ENCODE data around the gene MORC2.

The MORC2 gene

DNA sequence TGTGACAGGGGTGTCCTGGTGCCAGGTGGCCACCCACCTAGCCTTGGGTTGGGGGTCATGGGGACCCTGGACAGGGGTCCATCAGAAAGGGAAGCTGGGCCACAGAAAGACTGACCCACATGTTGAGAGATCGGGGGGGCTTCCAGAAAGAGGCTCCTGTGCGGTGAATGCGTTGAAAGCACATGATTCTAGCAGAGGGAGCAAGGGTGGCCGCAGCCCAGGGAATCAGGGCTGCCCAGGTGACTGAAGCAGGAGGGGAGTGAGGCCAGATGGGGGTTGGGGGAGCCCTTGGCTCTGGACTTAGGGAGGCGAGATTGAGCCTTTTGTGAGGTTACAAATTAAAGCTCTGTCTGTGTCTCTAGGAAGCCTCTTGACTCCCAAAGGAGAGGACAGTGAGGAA, 80.7 kb downstream of the MORC2 start:
- TF ChIP-seq EZH2 (IDR thresholded peaks at IDR 0.05; ENCODE audit: borderline replicate concordance, low read depth, low read length, severe bottlenecking) = no peak
- no peak for TF ChIP-seq CTCF (IDR thresholded peaks at IDR 0.05; ENCODE audit: borderline replicate concordance, extremely low read depth, low read length, poor library complexity, severe bottlenecking)
- ATAC-seq (ENCODE audit: insufficient read depth, low read depth) (no peak), DNase-seq (no peak)
- Histone ChIP-seq H2AFZ (ENCODE audit: low read depth, low read length) (no peak overlapping the region), H3K27ac (ENCODE audit: low read length) (no peak overlapping the region), H3K4me3 (ENCODE audit: low read depth in 1 of 2, low read length in 2 of 2) (no peak overlapping the region), H3K79me2 (ENCODE audit: insufficient read depth, low read length) (no peaks in the 10 kb centered on the region), H4K20me1 (ENCODE audit: insufficient read depth, low read length) (peaks cover 5% of the 10 kb centered on the region; the same call in 1 of the 2 replicates), H3K9me3 (ENCODE audit: insufficient read depth, low read length, severe bottlenecking) (no peaks in the 10 kb centered on the region), H3K4me2 (ENCODE audit: insufficient read depth, low read length) (no peak overlapping the region), H3K27me3 (ENCODE audit: insufficient read depth, low read length, poor library complexity) (no peaks in the 10 kb centered on the region), H3K9ac (ENCODE audit: low read depth, low read length) (no peak overlapping the region), H3K4me1 (ENCODE audit: insufficient read depth, low read length) (no peaks in the 10 kb centered on the region), H3K36me3 (ENCODE audit: insufficient read depth, low read length) (no peaks in the 10 kb centered on the region)

GRCh38 chr22:30887453-30887852, 81.1 kb downstream of the MORC2 start:
- DNase-seq = no peak
- Histone ChIP-seq H3K4me2 (ENCODE audit: insufficient read depth, low read length) (no peak overlapping the region), H3K27me3 (ENCODE audit: insufficient read depth, low read length, poor library complexity) (no peaks in the 10 kb centered on the region)

GRCh38 chr22:30885591-30885990, 83.0 kb downstream of the MORC2 start:
- TF ChIP-seq CTCF (IDR thresholded peaks at IDR 0.05; ENCODE audit: borderline replicate concordance, extremely low read depth, low read length, poor library complexity, severe bottlenecking) = no peak
- no peak for TF ChIP-seq EZH2 (IDR thresholded peaks at IDR 0.05; ENCODE audit: borderline replicate concordance, low read depth, low read length, severe bottlenecking)
- no peak overlapping the region for H3K27ac ChIP-seq (ENCODE audit: low read length)
- H4K20me1 ChIP-seq (ENCODE audit: insufficient read depth, low read length) = 0 out of 2 replicates have a peak, but pooled peaks cover 3% of the 10 kb centered on the region
- no peaks in the 10 kb centered on the region for H3K79me2 ChIP-seq (ENCODE audit: insufficient read depth, low read length)
- no peak overlapping the region for H2AFZ ChIP-seq (ENCODE audit: low read depth, low read length)
- no peaks in the 10 kb centered on the region for H3K36me3 ChIP-seq (ENCODE audit: insufficient read depth, low read length)
- DNase-seq = no peak
- no peak for ATAC-seq (ENCODE audit: insufficient read depth, low read depth)
- no peaks in the 10 kb centered on the region for H3K27me3 ChIP-seq (ENCODE audit: insufficient read depth, low read length, poor library complexity)
- H3K9me3 ChIP-seq (ENCODE audit: insufficient read depth, low read length, severe bottlenecking) = no peaks in the 10 kb centered on the region
- H3K4me1 ChIP-seq (ENCODE audit: insufficient read depth, low read length) = no peaks in the 10 kb centered on the region
- H3K4me3 ChIP-seq (ENCODE audit: low read depth in 1 of 2, low read length in 2 of 2) = no peak overlapping the region
- no peak overlapping the region for H3K4me2 ChIP-seq (ENCODE audit: insufficient read depth, low read length)
- no peak overlapping the region for H3K9ac ChIP-seq (ENCODE audit: low read depth, low read length)

More at GRCh38 chr22:30887453-30887852, 81.1 kb downstream of the MORC2 start:
- TF ChIP-seq CTCF (IDR thresholded peaks at IDR 0.05; ENCODE audit: borderline replicate concordance, extremely low read depth, low read length, poor library complexity, severe bottlenecking) (no peak), EZH2 (IDR thresholded peaks at IDR 0.05; ENCODE audit: borderline replicate concordance, low read depth, low read length, severe bottlenecking) (no peak)
- Histone ChIP-seq H4K20me1 (ENCODE audit: insufficient read depth, low read length) (peaks cover 5% of the 10 kb centered on the region; the same call in 1 of the 2 replicates), H3K4me3 (ENCODE audit: low read depth in 1 of 2, low read length in 2 of 2) (no peak overlapping the region), H3K36me3 (ENCODE audit: insufficient read depth, low read length) (no peaks in the 10 kb centered on the region), H3K27ac (ENCODE audit: low read length) (no peak overlapping the region), H3K9ac (ENCODE audit: low read depth, low read length) (no peak overlapping the region), H3K79me2 (ENCODE audit: insufficient read depth, low read length) (no peaks in the 10 kb centered on the region), H2AFZ (ENCODE audit: low read depth, low read length) (no peak overlapping the region), H3K4me1 (ENCODE audit: insufficient read depth, low read length) (no peaks in the 10 kb centered on the region), H3K9me3 (ENCODE audit: insufficient read depth, low read length, severe bottlenecking) (no peaks in the 10 kb centered on the region)
- ATAC-seq (ENCODE audit: insufficient read depth, low read depth) = no peak

GRCh38 chr22:30885001-30885366, 83.6 kb downstream of the MORC2 start:
- no peak overlapping the region for H3K9ac ChIP-seq (ENCODE audit: low read depth, low read length)
- H3K27ac ChIP-seq (ENCODE audit: low read length) = no peak overlapping the region
- H3K9me3 ChIP-seq (ENCODE audit: insufficient read depth, low read length, severe bottlenecking) = no peaks in the 10 kb centered on the region
- no peaks in the 10 kb centered on the region for H3K27me3 ChIP-seq (ENCODE audit: insufficient read depth, low read length, poor library complexity)
- no peak for TF ChIP-seq CTCF (IDR thresholded peaks at IDR 0.05; ENCODE audit: borderline replicate concordance, extremely low read depth, low read length, poor library complexity, severe bottlenecking)
- no peak for ATAC-seq (ENCODE audit: insufficient read depth, low read depth)
- H3K36me3 ChIP-seq (ENCODE audit: insufficient read depth, low read length) = no peaks in the 10 kb centered on the region
- 0 out of 2 replicates have a peak, but pooled peaks cover 3% of the 10 kb centered on the region for H4K20me1 ChIP-seq (ENCODE audit: insufficient read depth, low read length)
- no peaks in the 10 kb centered on the region for H3K79me2 ChIP-seq (ENCODE audit: insufficient read depth, low read length)
- no peaks in the 10 kb centered on the region for H3K4me1 ChIP-seq (ENCODE audit: insufficient read depth, low read length)
- no peak overlapping the region for H2AFZ ChIP-seq (ENCODE audit: low read depth, low read length)
- no peak overlapping the region for H3K4me2 ChIP-seq (ENCODE audit: insufficient read depth, low read length)
- no peak overlapping the region for H3K4me3 ChIP-seq (ENCODE audit: low read depth in 1 of 2, low read length in 2 of 2)
- no peak for DNase-seq

All from DND-41 (cell line).